HG02763 (cell line): ENCODE data around the gene GALNT18.

Experiments used
- ATAC-seq: cut with Tn5 transposase; IDR thresholded peaks from one replicate; pipeline ENCODE4 v1.9.1; 2021; ENCODE audit warnings: mild to moderate bottlenecking, moderate library complexity; ENCODE audit not compliant: unreplicated experiment

Gene GALNT18

GRCh38 chr11:11394241-11394640 is 227.6 kb downstream of the GALNT18 start:
- no peak for ATAC-seq

- ATAC-seq: no peak
Observed at GRCh38 chr11:11391796-11392463, 229.9 kb downstream of the GALNT18 start.

GRCh38 chr11:11391169-11391568 is 230.6 kb downstream of the GALNT18 start:
- ATAC-seq: no peak

GRCh38 chr11:11390068-11390771 is 231.6 kb downstream of the GALNT18 start:
- ATAC-seq: no peak

- no peak for ATAC-seq
Observed at GRCh38 chr11:11389238-11389637, 232.6 kb downstream of the GALNT18 start.

- no peak for ATAC-seq
Observed at GRCh38 chr11:11387622-11388305, 234.0 kb downstream of the GALNT18 start.

GRCh38 chr11:11387207-11387606 is 234.6 kb downstream of the GALNT18 start:
- ATAC-seq: no peak

- no peak for ATAC-seq
Observed at GRCh38 chr11:11384829-11385228, 237.0 kb downstream of the GALNT18 start.

- ATAC-seq: no peak
Observed at GRCh38 chr11:11383995-11384394, 237.8 kb downstream of the GALNT18 start.

- no peak for ATAC-seq
Observed at GRCh38 chr11:11382858-11383532, 238.8 kb downstream of the GALNT18 start.

GRCh38 chr11:11381471-11382105 is 240.2 kb downstream of the GALNT18 start:
- ATAC-seq: no peak

GRCh38 chr11:11380883-11381282 is 240.9 kb downstream of the GALNT18 start:
- no peak for ATAC-seq

- ATAC-seq: no peak
Observed at GRCh38 chr11:11380340-11380739, 241.5 kb downstream of the GALNT18 start.

GRCh38 chr11:11379661-11380060 is 242.1 kb downstream of the GALNT18 start:
- no peak for ATAC-seq

- ATAC-seq: no peak
Observed at GRCh38 chr11:11378184-11378940, 243.4 kb downstream of the GALNT18 start.

GRCh38 chr11:11374358-11375148 is 247.3 kb downstream of the GALNT18 start:
- no peak for ATAC-seq

GRCh38 chr11:11373934-11374333 is 247.9 kb downstream of the GALNT18 start:
- no peak for ATAC-seq

- ATAC-seq: no peak
Observed at GRCh38 chr11:11372461-11372860, 249.3 kb downstream of the GALNT18 start.

GRCh38 chr11:11370962-11371303 is 250.9 kb downstream of the GALNT18 start:
- no peak for ATAC-seq
